Measurements from ENCODE around the gene POLR2L. TPM values are rescaled to one million over a fixed set of nuclear protein-coding genes. Genes with fewer than 3 reads are reported as not detected.

Gene POLR2L
- total and polyA plus RNA-seq, 2 of the 13 experiments (the other 11 are each of a cell fraction or from before 2014, with no cell fraction given), result 104 to 114 TPM

- TF ChIP-seq MZF1 (CRISPR knock-in tag; IDR thresholded peaks at IDR 0.05; ENCODE audit: borderline replicate concordance), result no peak
- TF ChIP-seq ZNF432 (CRISPR knock-in tag; IDR thresholded peaks at IDR 0.05; ENCODE audit: borderline replicate concordance), result no peak
- no peak for TF ChIP-seq AGO2 (optimal IDR thresholded peaks at IDR 0.05; ENCODE audit: low read depth, low read length)
- no peak for TF ChIP-seq KDM6A (CRISPR knock-in tag; IDR thresholded peaks at IDR 0.05; ENCODE audit: low read depth)
- no peak for TF ChIP-seq ZGPAT (CRISPR knock-in tag; IDR thresholded peaks at IDR 0.05)
- no peak for TF ChIP-seq FOXJ3 (CRISPR knock-in tag; IDR thresholded peaks at IDR 0.05; ENCODE audit: borderline replicate concordance)
- TF ChIP-seq PHF8 (CRISPR knock-in tag; IDR thresholded peaks at IDR 0.05), result no peak; the same call in 1 of the 2 replicates
- no peak for TF ChIP-seq JUNB (CRISPR knock-in tag; IDR thresholded peaks at IDR 0.05; ENCODE audit: borderline replicate concordance)
- no peak for TF ChIP-seq ZNF512 (CRISPR knock-in tag; IDR thresholded peaks at IDR 0.05)
- TF ChIP-seq SNRNP70 (IDR thresholded peaks at IDR 0.05; ENCODE audit: low read depth, low read length), result no peak
- no peak for TF ChIP-seq ZSCAN25 (CRISPR knock-in tag; IDR thresholded peaks at IDR 0.05)
- TF ChIP-seq, protein P1, sequence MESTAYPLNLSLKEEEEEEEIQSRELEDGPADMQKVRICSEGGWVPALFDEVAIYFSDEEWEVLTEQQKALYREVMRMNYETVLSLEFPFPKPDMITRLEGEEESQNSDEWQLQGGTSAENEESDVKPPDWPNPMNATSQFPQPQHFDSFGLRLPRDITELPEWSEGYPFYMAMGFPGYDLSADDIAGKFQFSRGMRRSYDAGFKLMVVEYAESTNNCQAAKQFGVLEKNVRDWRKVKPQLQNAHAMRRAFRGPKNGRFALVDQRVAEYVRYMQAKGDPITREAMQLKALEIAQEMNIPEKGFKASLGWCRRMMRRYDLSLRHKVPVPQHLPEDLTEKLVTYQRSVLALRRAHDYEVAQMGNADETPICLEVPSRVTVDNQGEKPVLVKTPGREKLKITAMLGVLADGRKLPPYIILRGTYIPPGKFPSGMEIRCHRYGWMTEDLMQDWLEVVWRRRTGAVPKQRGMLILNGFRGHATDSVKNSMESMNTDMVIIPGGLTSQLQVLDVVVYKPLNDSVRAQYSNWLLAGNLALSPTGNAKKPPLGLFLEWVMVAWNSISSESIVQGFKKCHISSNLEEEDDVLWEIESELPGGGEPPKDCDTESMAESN (CRISPR knock-in tag; conservative IDR thresholded peaks at IDR 0.05), result no peak
- no peak for TF ChIP-seq ZNF260 (CRISPR knock-in tag; IDR thresholded peaks at IDR 0.05; ENCODE audit: borderline replicate concordance, low read depth)
- TF ChIP-seq ZNF788 (CRISPR knock-in tag; IDR thresholded peaks at IDR 0.05; ENCODE audit: borderline replicate concordance), result no peak
- TF ChIP-seq ZNF724P (CRISPR knock-in tag; IDR thresholded peaks at IDR 0.05; ENCODE audit: borderline replicate concordance), result no peak
- TF ChIP-seq, protein P2, sequence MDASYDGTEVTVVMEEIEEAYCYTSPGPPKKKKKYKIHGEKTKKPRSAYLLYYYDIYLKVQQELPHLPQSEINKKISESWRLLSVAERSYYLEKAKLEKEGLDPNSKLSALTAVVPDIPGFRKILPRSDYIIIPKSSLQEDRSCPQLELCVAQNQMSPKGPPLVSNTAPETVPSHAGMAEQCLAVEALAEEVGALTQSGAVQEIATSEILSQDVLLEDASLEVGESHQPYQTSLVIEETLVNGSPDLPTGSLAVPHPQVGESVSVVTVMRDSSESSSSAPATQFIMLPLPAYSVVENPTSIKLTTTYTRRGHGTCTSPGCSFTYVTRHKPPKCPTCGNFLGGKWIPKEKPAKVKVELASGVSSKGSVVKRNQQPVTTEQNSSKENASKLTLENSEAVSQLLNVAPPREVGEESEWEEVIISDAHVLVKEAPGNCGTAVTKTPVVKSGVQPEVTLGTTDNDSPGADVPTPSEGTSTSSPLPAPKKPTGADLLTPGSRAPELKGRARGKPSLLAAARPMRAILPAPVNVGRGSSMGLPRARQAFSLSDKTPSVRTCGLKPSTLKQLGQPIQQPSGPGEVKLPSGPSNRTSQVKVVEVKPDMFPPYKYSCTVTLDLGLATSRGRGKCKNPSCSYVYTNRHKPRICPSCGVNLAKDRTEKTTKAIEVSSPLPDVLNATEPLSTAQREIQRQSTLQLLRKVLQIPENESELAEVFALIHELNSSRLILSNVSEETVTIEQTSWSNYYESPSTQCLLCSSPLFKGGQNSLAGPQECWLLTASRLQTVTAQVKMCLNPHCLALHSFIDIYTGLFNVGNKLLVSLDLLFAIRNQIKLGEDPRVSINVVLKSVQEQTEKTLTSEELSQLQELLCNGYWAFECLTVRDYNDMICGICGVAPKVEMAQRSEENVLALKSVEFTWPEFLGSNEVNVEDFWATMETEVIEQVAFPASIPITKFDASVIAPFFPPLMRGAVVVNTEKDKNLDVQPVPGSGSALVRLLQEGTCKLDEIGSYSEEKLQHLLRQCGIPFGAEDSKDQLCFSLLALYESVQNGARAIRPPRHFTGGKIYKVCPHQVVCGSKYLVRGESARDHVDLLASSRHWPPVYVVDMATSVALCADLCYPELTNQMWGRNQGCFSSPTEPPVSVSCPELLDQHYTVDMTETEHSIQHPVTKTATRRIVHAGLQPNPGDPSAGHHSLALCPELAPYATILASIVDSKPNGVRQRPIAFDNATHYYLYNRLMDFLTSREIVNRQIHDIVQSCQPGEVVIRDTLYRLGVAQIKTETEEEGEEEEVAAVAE (CRISPR knock-in tag; IDR thresholded peaks at IDR 0.05; ENCODE audit: borderline replicate concordance), result no peak
- TF ChIP-seq, protein P3, sequence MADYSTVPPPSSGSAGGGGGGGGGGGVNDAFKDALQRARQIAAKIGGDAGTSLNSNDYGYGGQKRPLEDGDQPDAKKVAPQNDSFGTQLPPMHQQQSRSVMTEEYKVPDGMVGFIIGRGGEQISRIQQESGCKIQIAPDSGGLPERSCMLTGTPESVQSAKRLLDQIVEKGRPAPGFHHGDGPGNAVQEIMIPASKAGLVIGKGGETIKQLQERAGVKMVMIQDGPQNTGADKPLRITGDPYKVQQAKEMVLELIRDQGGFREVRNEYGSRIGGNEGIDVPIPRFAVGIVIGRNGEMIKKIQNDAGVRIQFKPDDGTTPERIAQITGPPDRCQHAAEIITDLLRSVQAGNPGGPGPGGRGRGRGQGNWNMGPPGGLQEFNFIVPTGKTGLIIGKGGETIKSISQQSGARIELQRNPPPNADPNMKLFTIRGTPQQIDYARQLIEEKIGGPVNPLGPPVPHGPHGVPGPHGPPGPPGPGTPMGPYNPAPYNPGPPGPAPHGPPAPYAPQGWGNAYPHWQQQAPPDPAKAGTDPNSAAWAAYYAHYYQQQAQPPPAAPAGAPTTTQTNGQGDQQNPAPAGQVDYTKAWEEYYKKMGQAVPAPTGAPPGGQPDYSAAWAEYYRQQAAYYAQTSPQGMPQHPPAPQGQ (CRISPR knock-in tag; IDR thresholded peaks at IDR 0.05; ENCODE audit: borderline replicate concordance), result no peak
- no peak for TF ChIP-seq NFKBIZ (CRISPR knock-in tag; IDR thresholded peaks at IDR 0.05)
Observed at GRCh38 chr11:796565-797295, 45.6 kb downstream of the POLR2L start (continued).
